Chondrocyte (in vitro differentiated cells): Measurements from ENCODE around the gene ADARB2. TPM values are rescaled to one million over a fixed set of nuclear protein-coding genes. Genes with fewer than 3 reads are reported as not detected.

ENCODE experiments used
- DNase-seq: peaks from one replicate; pipeline ENCODE4 v3.0.0; 2021; ENCODE audit warnings: mixed read lengths, low spot score
- H3K27ac Mint-ChIP-seq: one replicate; pipeline ENCODE4 v1.8.0; 2021; ENCODE audit warnings: mild to moderate bottlenecking, moderate library complexity, mixed read lengths; ENCODE audit not compliant: unreplicated experiment
- H3K27me3 Mint-ChIP-seq: 2 replicates; pipeline ENCODE4 v1.8.0; 2021; ENCODE audit warnings: low read depth, mixed read lengths
- H3K36me3 Mint-ChIP-seq: 2 replicates; pipeline ENCODE4 v1.8.0; 2021; ENCODE audit warnings: low read depth, mixed read lengths
- H3K4me1 Mint-ChIP-seq: 2 replicates; pipeline ENCODE4 v1.8.0; 2021; ENCODE audit warnings: low read depth, mild to moderate bottlenecking, mixed read lengths
- H3K4me3 Mint-ChIP-seq: one replicate; pipeline ENCODE4 v1.8.0; 2021; ENCODE audit warnings: mild to moderate bottlenecking, moderate library complexity, mixed read lengths; ENCODE audit not compliant: unreplicated experiment
- H3K9me3 Mint-ChIP-seq: 2 replicates; pipeline ENCODE4 v1.8.0; 2021; ENCODE audit warnings: low read depth, mixed read lengths
- total RNA-seq: library from RNA; stranded (reverse); gene quantifications from 3 replicates; pipeline ENCODE4 v1.2.1, GENCODE V29; 2021
- TF ChIP-seq, protein P1 (sequence below): fragments of 200-600 bp; sonication (generic); IDR thresholded peaks from 2 replicates; pipeline ENCODE4 v1.5.0; 2021; ENCODE audit warnings: antibody characterized with exemption, mild to moderate bottlenecking, moderate library complexity

Gene ADARB2
- total RNA-seq, 1 donor from 2014 or later, result 3.3 TPM

DNA sequence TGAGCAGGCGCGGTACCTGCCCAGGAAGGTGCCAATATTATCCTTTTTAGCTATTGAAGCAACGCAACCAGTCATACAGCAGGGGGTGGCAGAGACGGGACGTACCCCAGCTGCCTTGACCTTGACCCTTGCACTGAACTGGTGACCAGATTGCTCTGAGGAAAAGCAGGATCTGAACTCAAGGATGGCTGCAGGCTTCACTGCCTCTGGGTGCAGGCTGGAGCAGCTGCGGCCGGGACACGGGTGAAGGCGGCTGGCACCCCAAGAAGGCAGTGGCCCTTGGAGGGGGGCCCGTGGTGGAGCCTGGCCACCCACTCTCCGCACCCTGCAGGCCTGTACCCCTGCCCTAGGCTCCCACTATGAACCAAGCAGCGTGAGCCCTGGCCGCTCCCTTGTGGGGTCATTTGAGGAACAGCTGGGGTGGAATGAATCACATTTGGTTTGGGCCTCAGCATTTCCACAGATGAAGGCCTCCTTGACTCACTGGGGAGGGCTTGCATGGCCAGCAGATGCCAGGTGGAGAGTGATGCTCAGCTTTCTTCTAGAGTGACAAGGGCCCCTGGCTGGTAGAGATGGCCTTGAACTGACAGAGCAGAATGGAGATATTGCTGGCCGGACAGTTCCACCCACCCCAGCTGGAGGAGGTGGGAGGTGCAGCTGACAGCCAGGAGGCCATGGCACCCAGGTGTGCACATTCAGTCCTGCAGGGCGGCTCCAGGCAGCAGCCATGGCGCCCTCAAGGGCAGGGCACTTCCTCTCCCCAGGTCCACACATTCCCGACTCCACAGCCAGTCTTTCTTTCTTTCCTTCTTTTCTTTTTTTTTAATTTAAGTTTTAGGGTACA is 462.4 kb downstream of the ADARB2 start:
- Mint-ChIP-seq H3K27ac (peak overlapping the region; percentile 88), H3K4me1 (peaks cover 28% of the 10 kb centered on the region), H3K9me3 (no peaks in the 10 kb centered on the region), H3K36me3 (peaks cover 5% of the 10 kb centered on the region), H3K27me3 (no peaks in the 10 kb centered on the region), H3K4me3 (no peak overlapping the region)
- TF ChIP-seq, protein P1, sequence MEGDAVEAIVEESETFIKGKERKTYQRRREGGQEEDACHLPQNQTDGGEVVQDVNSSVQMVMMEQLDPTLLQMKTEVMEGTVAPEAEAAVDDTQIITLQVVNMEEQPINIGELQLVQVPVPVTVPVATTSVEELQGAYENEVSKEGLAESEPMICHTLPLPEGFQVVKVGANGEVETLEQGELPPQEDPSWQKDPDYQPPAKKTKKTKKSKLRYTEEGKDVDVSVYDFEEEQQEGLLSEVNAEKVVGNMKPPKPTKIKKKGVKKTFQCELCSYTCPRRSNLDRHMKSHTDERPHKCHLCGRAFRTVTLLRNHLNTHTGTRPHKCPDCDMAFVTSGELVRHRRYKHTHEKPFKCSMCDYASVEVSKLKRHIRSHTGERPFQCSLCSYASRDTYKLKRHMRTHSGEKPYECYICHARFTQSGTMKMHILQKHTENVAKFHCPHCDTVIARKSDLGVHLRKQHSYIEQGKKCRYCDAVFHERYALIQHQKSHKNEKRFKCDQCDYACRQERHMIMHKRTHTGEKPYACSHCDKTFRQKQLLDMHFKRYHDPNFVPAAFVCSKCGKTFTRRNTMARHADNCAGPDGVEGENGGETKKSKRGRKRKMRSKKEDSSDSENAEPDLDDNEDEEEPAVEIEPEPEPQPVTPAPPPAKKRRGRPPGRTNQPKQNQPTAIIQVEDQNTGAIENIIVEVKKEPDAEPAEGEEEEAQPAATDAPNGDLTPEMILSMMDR, result no peak
- no peak for DNase-seq

DNA sequence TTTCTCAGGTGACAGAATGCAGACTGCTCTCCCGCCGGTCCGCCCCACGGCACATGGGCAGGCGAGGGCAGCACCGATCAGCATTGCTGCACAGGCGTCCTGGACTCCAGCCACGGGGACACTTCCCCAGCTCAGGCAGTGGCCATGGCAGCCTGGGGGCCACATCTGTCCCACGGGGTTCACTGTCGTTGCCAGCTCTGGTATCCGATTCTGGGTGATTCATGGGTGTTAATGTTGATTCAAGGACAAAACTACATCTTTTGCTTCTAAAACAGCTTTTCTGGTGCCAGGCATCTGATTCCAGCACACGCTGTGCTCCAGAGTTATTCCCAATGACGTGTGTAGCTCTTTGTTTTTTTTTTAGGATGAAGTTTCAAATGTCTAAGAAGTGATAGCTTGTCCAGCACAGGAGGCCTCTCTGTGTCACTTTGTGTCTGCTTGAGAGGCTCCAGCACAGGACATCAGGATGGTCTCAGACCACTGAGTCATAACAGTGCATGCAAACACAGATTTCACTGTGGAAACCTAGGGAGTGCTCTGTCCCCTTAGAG is 463.1 kb downstream of the ADARB2 start:
- Mint-ChIP-seq H3K27me3 (no peaks in the 10 kb centered on the region), H3K4me3 (no peak overlapping the region), H3K9me3 (no peaks in the 10 kb centered on the region), H3K4me1 (peaks cover 28% of the 10 kb centered on the region), H3K27ac (peak overlapping the region; percentile 88), H3K36me3 (peaks cover 5% of the 10 kb centered on the region)
- TF ChIP-seq, protein P1, result peak; percentile 47
- no peak for DNase-seq

DNA sequence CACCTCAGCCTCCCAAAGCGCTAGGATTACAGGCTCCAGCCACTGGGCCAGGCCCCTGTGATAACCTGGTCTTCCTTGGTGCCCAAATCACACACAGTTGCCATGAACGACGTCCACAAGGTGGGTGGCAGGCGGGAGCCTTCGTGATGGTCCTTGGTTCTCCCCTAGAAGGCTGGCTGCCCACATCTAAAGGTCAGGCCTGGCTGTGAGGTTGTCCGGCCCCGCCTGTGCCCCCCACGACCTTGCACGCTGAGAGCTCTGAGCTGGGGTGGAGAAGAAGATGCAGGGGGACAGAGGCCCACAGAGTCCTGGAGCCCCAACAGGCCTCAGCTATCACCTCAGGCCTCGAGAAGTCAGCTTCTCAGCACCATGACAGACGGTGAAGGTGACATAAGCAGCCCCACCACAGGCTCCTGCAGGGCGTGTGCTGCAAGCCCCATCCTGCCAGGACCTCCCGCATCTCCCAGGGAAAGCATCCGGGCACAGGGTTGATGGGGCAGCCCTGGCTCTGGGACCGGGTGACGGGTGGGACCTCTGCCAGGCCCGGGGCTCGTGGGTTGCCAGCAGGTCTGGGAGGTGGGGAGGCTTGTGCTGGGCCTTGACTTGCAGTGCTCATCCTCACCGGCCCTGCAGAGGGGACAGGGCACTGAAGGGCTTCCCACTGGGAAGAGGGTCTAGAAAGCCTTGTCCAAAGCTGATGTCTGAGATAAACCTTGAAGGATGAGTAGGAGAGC is 463.8 kb downstream of the ADARB2 start:
- DNase-seq, result no peak
- Mint-ChIP-seq H3K4me3 (no peak overlapping the region), H3K9me3 (no peaks in the 10 kb centered on the region), H3K36me3 (peaks cover 5% of the 10 kb centered on the region), H3K4me1 (peaks cover 32% of the 10 kb centered on the region), H3K27me3 (no peaks in the 10 kb centered on the region), H3K27ac (peak overlapping the region; percentile 88)
- TF ChIP-seq, protein P1, result no peak

DNA sequence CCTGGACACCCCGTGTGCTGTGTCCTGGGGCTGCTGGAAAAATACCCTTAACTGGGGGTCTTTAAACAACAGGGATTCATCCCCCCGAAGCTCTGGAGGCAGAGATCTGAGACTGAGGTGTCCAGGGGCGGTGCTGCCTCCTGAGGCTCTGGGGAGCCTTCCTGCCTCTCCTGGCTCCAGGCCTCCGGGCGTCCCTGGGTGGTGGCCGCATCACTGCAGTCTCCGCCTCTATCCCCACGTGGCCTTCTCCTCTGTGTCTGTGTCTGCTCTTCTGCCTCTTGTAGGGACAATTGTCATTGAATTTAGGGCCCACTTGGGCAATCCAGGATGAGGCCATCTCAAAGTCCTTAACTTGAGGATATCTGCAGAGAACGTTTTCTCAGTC is 464.6 kb downstream of the ADARB2 start:
- peaks cover 3% of the 10 kb centered on the region for H3K36me3 Mint-ChIP-seq
- DNase-seq, result no peak
- H3K9me3 Mint-ChIP-seq, result no peaks in the 10 kb centered on the region
- H3K4me1 Mint-ChIP-seq, result peaks cover 31% of the 10 kb centered on the region
- no peak overlapping the region for H3K4me3 Mint-ChIP-seq
- H3K27me3 Mint-ChIP-seq, result no peaks in the 10 kb centered on the region
- H3K27ac Mint-ChIP-seq, result peak overlapping the region; percentile 0
- TF ChIP-seq, protein P1, result no peak

DNA sequence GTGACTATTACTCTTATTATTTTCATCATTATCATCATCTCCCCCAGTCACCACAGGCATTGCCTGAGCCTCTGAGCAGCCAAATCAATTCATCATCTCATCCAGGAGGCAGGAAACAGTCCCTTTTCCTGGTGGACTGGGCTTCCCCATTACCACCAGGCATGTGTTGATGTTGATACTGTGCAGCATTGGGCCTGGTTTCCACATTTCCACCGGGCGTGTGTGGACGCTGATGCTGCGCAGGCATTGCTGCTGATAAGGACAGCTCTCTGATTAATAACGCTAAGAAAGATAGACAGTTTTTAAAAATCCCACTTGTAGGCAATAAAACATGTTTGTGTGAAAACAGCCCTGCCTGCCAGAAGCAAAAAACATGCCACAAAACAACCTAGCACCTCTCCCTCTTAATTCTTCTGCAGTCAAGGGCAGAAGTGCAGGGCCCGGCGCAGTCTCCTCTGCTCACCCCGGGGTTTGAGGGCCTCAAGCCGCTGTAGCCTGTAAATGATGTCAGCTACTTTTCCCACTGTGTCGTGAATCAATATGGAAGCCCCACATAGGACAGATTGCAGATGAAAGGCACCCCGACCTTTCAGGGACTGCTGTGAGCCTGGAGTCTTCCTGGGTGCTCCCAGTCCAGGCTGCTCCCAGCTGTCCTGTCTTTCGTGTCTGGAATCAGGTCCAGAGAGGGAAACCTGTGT is 465.1 kb downstream of the ADARB2 start:
- no peak overlapping the region for H3K4me3 Mint-ChIP-seq
- H3K36me3 Mint-ChIP-seq, result peaks cover 3% of the 10 kb centered on the region
- H3K27ac Mint-ChIP-seq, result no peak overlapping the region
- no peaks in the 10 kb centered on the region for H3K9me3 Mint-ChIP-seq
- TF ChIP-seq, protein P1, result no peak
- no peaks in the 10 kb centered on the region for H3K27me3 Mint-ChIP-seq
- no peak for DNase-seq
- peaks cover 36% of the 10 kb centered on the region for H3K4me1 Mint-ChIP-seq
